Mucosa of stomach (tissue), 1 donor: ENCODE data around the gene NAMPT.

Experiments used
- H3K27me3 ChIP-seq: one replicate; pipeline ENCODE4 v1.7.0; 2013; ENCODE audit warnings: mild to moderate bottlenecking, low read length; ENCODE audit not compliant: control insufficient read depth, insufficient read depth
- H3K36me3 ChIP-seq: one replicate; pipeline ENCODE4 v1.7.0; 2013; ENCODE audit warnings: low read length; ENCODE audit not compliant: control insufficient read depth, insufficient read depth
- H3K4me1 ChIP-seq: one replicate; pipeline ENCODE4 v1.7.0; 2013; ENCODE audit warnings: mild to moderate bottlenecking, low read length; ENCODE audit not compliant: control insufficient read depth, insufficient read depth
- H3K4me3 ChIP-seq: one replicate; pipeline ENCODE4 v1.7.0; 2013; ENCODE audit warnings: low read length
- H3K9ac ChIP-seq: one replicate; pipeline ENCODE4 v1.7.0; 2013; ENCODE audit warnings: mild to moderate bottlenecking, low read length, moderate library complexity
- H3K9me3 ChIP-seq: one replicate; pipeline ENCODE4 v1.7.0; 2013; ENCODE audit warnings: mild to moderate bottlenecking, low read length, moderate library complexity; ENCODE audit not compliant: control insufficient read depth
- donor health status: Pancreatic carcinoma.

The NAMPT gene

DNA sequence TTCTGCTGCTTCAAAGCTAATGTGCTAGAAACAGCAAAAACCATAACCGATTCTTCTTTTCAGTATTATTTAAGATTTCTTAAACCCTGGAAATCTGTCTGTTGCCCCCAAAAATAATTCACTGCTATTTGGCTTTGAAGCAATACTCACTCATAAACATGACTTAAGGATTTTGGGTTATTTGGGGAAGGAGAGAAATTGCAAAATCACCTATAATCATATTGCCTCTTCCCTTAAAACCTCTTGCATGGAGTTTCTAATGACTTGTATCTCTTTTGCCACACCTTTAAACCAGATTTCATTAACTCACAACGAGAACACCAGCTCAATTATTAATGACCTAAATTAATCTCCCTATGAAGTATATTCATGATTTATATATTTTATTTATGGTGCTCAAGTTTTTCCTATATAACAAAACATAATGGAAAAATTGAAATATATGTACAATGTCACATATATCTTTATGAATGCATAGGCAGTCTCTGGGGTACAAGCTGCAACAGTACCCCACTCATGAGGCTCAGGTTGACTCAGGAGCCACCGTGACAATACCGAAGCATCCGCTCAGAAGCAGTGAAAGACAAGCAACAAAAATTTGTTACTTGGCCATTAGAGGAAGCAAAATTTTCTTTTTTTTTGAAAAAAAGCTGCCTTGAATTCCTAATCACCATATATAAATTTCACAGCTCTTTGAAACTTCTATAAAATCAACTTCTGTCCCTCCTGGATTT, 3.0 kb downstream of the NAMPT start:
- Histone ChIP-seq H3K9me3 (no peaks in the 10 kb centered on the region), H3K4me1 (peaks cover 3% of the 10 kb centered on the region), H3K27me3 (no peaks in the 10 kb centered on the region), H3K9ac (no peak overlapping the region), H3K36me3 (no peaks in the 10 kb centered on the region), H3K4me3 (no peak overlapping the region)

DNA sequence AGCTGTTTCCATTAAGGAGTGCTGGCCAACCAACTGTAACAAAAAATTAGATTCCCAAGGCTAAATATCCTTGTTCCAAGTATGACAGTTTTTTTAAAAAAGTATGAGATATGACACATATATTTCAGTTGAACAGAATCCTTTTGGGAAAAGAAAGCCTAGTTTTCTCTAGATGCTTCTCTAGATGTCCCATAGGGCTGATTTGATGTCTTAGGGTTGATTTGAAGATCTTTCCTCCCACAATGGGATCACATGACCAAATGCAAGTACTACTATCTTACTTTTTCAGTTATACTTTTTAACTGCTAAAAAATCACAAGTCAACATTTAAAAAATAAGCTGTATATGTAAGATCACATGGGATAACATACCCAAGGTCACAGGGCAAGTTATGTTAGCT, 3.7 kb downstream of the NAMPT start:
- Histone ChIP-seq H3K9ac (no peak overlapping the region), H3K36me3 (no peaks in the 10 kb centered on the region), H3K4me3 (no peak overlapping the region), H3K4me1 (peaks cover 3% of the 10 kb centered on the region), H3K27me3 (no peaks in the 10 kb centered on the region), H3K9me3 (no peaks in the 10 kb centered on the region)

DNA sequence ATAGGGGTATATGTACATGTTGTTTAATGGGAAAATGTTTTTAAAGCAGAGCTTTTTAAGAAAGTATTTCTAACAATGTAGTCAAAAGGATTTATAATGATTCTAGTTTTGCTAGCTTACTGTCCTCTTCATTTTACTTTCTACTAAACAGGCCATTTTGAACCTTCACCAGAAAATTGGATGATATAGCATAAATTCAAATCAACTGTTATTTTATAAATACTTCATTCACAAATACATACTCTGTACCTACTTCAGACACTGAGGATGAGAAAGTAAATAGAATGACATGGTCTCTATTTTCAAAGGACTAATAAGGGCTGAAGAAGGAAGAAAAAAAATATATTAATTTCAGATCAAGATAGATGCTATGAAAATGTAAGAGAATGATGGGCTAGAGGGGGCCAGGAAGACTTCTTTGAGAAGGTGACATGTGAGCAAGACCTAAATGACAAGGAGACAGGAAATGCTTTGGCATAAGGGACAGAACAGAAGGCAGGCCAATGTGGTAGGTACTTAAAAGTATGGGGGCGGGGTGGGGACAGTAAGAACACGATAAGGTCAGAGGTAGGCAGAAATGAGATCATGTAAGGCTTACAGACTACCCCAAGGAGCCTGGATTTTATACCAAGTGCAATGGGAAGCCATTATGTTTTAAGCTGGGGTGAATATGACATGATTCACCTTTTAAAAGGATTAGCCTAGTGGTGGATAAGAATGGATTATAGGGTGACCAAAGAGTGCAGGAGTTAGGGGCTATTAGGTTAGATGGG, 5.2 kb downstream of the NAMPT start:
- H3K27me3 ChIP-seq = no peaks in the 10 kb centered on the region
- no peaks in the 10 kb centered on the region for H3K4me1 ChIP-seq
- H3K9me3 ChIP-seq = no peaks in the 10 kb centered on the region
- H3K36me3 ChIP-seq = no peaks in the 10 kb centered on the region
- H3K4me3 ChIP-seq = no peak overlapping the region
- H3K9ac ChIP-seq = no peak overlapping the region

DNA sequence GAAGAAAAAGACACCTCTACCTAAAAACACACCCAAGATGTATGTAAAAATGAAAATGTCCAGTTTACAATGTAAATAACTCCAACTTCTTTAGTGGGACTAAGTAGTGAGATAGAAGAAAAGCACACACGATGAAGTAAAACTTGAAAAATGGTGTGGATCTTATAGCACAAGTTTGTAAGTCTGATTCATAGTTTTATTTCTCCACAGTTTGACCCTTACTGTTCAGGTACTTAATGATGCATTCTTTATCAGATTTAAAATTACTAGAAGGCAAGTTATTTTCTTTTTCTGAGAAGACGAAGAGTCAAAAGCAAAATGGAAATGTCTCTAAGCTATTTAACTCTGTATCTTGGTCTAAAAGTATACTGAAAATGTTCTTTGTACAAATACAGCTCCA, 6.1 kb downstream of the NAMPT start:
- Histone ChIP-seq H3K36me3 (no peaks in the 10 kb centered on the region), H3K9ac (no peak overlapping the region), H3K27me3 (no peaks in the 10 kb centered on the region), H3K4me1 (no peaks in the 10 kb centered on the region), H3K4me3 (no peak overlapping the region), H3K9me3 (no peaks in the 10 kb centered on the region)

DNA sequence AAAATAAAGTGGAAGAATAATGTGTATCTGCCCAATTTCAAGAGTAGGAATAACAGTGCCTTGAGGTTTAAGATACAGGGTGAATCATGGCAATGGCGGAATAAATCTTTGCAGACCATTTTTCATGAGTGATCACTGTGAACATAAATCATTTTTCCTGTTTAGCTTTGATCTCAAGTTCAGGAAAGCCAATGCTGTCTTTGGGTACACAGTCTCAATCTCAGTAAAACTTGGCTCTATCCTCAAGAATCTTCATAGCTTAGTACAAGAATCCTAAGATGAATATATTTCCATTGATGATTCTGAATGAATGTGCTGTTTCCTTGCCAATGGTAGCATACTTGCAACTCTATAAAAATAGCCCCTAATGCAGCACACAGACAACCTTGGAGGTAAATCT, 6.8 kb downstream of the NAMPT start:
- H3K36me3 ChIP-seq = no peaks in the 10 kb centered on the region
- H3K4me3 ChIP-seq = no peak overlapping the region
- H3K9me3 ChIP-seq = no peaks in the 10 kb centered on the region
- H3K27me3 ChIP-seq = no peaks in the 10 kb centered on the region
- no peak overlapping the region for H3K9ac ChIP-seq
- no peaks in the 10 kb centered on the region for H3K4me1 ChIP-seq

DNA sequence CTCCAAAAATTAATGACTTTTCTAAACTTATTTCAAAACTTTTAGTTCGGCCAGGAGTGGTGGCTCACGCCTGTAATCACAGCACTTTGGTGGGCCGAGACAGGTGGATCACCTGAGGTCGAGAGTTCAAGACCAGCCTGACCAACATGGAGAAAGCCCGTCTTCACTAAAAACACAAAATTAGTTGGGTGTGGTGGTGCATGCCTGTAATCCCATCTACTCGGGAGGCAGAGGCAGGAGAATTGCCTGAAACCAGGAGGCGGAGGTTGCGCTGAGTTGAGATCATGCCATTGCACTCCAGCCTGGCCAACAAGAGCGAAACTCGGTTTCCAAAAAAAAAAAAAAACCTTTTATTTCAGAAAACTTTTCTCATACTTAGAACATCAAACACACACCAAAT, 8.3 kb downstream of the NAMPT start:
- Histone ChIP-seq H3K9me3 (no peaks in the 10 kb centered on the region), H3K4me3 (no peak overlapping the region), H3K36me3 (no peaks in the 10 kb centered on the region), H3K9ac (no peak overlapping the region), H3K27me3 (no peaks in the 10 kb centered on the region), H3K4me1 (no peaks in the 10 kb centered on the region)

DNA sequence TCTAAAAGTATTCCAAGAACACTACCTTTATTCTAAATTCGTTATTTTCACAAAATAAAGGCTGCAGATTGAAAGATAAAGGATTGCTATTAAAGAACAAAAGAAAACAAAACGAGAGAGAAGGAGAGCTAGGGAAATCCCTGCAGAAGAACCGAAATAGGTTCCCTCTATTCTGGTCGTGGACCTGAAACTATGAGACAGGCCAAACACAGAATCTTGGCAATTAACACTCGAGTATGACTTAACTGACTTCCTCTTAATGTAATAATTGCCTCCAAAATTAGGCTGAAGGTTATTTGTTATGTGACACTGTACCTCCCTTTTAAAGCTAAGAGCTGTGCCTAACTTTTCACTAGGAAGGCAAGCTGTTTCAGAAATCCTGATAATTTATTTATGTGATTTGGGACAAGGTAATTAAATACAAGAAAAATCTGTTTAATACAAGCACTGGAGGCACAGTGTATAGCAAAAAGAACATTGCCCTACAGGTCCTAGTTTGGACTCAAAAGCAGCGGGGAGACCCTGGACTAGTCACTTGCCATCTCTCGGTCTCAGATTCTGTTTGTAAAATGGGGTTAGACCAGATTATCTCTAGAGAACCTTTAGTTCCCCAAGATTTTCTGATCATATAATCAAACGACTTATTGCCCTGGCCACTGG, 11.6 kb downstream of the NAMPT start:
- no peaks in the 10 kb centered on the region for H3K9me3 ChIP-seq
- no peaks in the 10 kb centered on the region for H3K4me1 ChIP-seq
- H3K9ac ChIP-seq = no peak overlapping the region
- peaks cover 8% of the 10 kb centered on the region for H3K36me3 ChIP-seq
- H3K27me3 ChIP-seq = no peaks in the 10 kb centered on the region
- H3K4me3 ChIP-seq = no peak overlapping the region

DNA sequence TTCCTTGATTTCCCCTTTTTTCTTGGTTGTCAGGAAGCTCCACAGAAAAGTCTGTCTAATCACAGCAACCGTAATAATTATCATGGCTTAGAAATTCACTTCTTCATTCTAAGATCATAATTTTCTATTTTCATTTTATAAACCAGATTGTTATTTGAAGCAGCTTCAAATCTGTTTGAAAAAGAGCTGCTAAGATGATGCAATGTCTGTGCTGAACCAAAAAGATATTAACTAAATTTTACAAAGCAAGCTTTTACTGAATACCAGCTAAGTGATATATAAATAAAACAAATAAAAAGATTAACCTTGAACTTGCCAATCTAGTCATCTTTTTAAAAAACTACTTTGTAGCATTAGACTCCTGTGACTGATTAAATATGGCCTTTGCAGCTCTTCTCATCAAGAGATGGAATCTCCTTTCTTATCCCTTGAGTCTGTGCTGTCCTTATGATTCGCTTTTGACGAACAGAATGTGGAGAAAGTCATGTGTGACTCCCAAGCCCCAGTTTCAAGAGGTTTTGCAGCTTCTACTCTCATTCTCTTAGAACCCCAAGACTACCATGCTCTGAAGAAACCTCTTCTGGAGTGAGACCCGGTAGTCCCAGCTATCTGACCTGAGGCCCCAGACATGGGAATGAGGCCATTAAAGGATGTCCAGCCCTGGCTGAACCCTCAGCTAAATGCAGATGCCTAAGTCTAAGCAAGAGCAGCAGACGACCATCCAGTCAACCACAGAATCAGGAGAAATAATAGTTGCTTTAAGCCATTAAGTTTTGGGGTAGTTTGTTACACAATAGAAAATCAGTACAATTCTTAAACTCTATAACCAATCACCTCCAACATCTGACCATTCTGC, 14.4 kb downstream of the NAMPT start:
- no peaks in the 10 kb centered on the region for H3K9me3 ChIP-seq
- no peak overlapping the region for H3K4me3 ChIP-seq
- H3K36me3 ChIP-seq = peaks cover 11% of the 10 kb centered on the region
- H3K4me1 ChIP-seq = no peaks in the 10 kb centered on the region
- H3K27me3 ChIP-seq = no peaks in the 10 kb centered on the region
- no peak overlapping the region for H3K9ac ChIP-seq

DNA sequence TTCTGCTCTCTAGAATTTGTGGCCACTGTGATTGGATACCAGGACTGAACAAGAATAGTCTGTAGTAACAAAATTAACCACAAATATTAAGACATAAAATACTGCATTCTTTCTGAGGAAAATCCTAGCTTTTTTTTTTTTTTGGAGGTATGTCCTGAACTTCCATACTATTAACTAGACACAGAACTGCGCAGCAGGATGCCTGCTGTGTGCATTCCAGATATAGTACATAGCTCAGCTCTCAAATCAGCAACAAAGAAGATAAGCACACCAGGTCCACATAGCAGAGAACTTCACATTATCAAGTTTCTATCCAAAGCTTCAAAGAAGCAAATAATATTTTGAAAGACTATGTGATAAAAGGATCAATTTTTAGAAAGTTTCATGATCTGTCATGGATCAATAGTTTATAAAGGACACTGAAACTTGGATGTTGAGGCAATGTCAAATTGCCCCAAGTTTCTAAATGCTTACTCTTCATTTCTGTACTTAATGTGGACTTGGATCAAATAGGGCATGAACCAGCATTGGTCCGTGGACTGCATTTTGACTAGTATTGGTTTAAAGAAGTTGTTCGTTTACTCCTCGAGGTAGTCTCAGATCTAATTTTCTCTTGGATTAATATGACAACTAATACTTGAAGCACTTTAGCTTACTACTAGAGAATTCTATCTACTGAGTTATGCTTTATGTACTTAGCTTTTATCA, 15.4 kb downstream of the NAMPT start:
- Histone ChIP-seq H3K9ac (no peak overlapping the region), H3K4me1 (no peaks in the 10 kb centered on the region), H3K4me3 (no peak overlapping the region), H3K9me3 (no peaks in the 10 kb centered on the region), H3K36me3 (peaks cover 14% of the 10 kb centered on the region), H3K27me3 (no peaks in the 10 kb centered on the region)

DNA sequence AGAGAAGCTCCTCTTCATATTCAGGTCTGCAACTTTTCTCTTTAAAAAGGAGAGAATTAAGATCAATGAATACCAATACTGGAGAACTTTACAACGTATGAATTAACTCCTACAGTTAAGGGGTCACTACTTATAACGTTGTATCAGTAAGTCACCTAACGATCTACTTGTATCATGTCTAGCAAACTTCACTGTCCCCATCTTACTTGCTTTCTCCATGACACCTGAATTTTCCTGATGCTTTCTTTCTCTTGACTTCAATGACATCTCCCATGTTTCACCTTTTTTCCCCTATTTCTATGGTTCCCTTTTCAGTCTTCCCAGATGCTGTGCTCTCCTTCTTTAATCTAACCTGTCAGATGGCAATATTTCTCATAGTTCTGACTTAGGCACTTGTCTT, 19.6 kb downstream of the NAMPT start:
- no peaks in the 10 kb centered on the region for H3K27me3 ChIP-seq
- no peak overlapping the region for H3K9ac ChIP-seq
- no peaks in the 10 kb centered on the region for H3K9me3 ChIP-seq
- peaks cover 14% of the 10 kb centered on the region for H3K36me3 ChIP-seq
- H3K4me3 ChIP-seq = no peak overlapping the region
- H3K4me1 ChIP-seq = no peaks in the 10 kb centered on the region

DNA sequence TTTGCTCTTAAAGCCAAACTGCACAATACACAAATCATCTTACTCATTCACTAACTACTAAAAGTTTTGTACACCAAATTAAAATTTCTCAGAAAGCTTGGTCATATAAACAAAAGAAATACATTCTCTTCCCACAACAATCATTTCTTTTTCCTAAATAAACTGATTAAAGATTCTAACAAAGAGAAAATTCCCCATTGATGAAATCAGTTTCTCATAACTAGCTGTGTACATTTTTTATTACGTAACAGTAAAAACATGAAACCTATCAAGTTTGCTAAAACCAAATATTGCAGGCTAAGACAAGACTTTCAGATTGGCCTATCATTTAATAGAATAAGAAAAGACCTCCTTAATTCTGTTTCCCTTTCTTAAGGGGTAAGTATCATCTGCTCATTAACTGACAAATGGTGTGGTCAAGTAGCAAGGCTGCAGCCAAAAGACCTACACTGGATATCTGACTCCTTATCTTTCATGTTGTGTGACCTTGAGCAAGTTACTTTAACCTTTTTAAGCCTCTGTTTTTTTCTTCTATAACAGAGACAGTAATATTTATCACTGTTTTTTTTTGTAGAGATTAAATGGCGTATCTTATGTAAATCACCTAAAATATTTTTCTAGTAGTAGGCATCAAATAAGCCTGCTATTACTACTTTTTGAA, 22.4 kb downstream of the NAMPT start:
- H3K27me3 ChIP-seq = no peaks in the 10 kb centered on the region
- no peak overlapping the region for H3K4me3 ChIP-seq
- H3K4me1 ChIP-seq = no peaks in the 10 kb centered on the region
- no peak overlapping the region for H3K9ac ChIP-seq
- H3K9me3 ChIP-seq = no peaks in the 10 kb centered on the region
- peaks cover 4% of the 10 kb centered on the region for H3K36me3 ChIP-seq
